Colonic mucosa (tissue), 4 donors: ENCODE results near the gene RNF103. TPM values are rescaled to one million over a fixed set of nuclear protein-coding genes. Genes with fewer than 3 reads are reported as not detected.
"Not testable (repeated sequence)": the region's sequence is repeated elsewhere in the genome, so short reads cannot be mapped to it uniquely, and the experiment has no call there.

Experiments used
- DNase-seq: peaks from one replicate; pipeline ENCODE4 v3.0.0-alpha.2; 2020
- H3K27ac ChIP-seq: fragments of 200-600 bp; one replicate; pipeline ENCODE4 v1.8.0; 2021
- H3K27me3 ChIP-seq: fragments of 200-600 bp; one replicate; pipeline ENCODE4 v1.8.0; 2021
- H3K36me3 ChIP-seq: fragments of 200-600 bp; one replicate; pipeline ENCODE4 v1.8.0; 2021
- H3K4me1 ChIP-seq: fragments of 200-600 bp; one replicate; pipeline ENCODE4 v1.8.0; 2021; ENCODE audit warnings: mild to moderate bottlenecking
- H3K4me3 ChIP-seq: fragments of 200-600 bp; one replicate; pipeline ENCODE4 v1.8.0; 2021
- H3K9ac ChIP-seq, 2 donors: one replicate each; pipeline ENCODE4 v1.7.0; 2013; ENCODE audit warnings: control low read depth in 2 of 2, low read depth in 2 of 2, low read length in 2 of 2
- H3K9me3 ChIP-seq: fragments of 200-600 bp; one replicate; pipeline ENCODE4 v1.8.0; 2021
- CTCF ChIP-seq: fragments of 200-600 bp; IDR thresholded peaks from one replicate; pipeline ENCODE4 v1.8.0; 2022; ENCODE audit warnings: antibody characterized with exemption, mild to moderate bottlenecking
- intact Hi-C: fragments of 100-400 bp; cut with DNase I; formaldehyde crosslinking; loops from one replicate; pipeline ENCODE4 v1.14.1; 2022
- total RNA-seq, 2 donors: library from RNA; stranded (reverse); fragmentation: NEBNext Ultra II Directional in 1 of 2; extraction: Animal tissue kit (Norgen Biotek cat#: 25700) in 1 of 2; gene quantifications; one replicate each; pipeline ENCODE4 v1.2.1, GENCODE V29; 2021
- donor health status: healthy.
- donor health status: DM: no; HTN: no; CAD: no.
- donor health status: DM: no; HTN: no; CAD: no.

The RNF103 gene, protein sequence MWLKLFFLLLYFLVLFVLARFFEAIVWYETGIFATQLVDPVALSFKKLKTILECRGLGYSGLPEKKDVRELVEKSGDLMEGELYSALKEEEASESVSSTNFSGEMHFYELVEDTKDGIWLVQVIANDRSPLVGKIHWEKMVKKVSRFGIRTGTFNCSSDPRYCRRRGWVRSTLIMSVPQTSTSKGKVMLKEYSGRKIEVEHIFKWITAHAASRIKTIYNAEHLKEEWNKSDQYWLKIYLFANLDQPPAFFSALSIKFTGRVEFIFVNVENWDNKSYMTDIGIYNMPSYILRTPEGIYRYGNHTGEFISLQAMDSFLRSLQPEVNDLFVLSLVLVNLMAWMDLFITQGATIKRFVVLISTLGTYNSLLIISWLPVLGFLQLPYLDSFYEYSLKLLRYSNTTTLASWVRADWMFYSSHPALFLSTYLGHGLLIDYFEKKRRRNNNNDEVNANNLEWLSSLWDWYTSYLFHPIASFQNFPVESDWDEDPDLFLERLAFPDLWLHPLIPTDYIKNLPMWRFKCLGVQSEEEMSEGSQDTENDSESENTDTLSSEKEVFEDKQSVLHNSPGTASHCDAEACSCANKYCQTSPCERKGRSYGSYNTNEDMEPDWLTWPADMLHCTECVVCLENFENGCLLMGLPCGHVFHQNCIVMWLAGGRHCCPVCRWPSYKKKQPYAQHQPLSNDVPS
- 10 to 100 TPM; 41.0 to 58.7 TPM for total RNA-seq

- H3K27ac ChIP-seq: peak within 1 kb of the TSS; percentile 98
- no peak for TF ChIP-seq CTCF
- H3K9ac ChIP-seq: peak within 1 kb of the TSS; percentile 98
- DNase-seq: peak; percentile 98
- intact Hi-C loops: no loop called here
- H3K27me3 ChIP-seq: no peaks in the 10 kb centered on the region
- H3K9me3 ChIP-seq: no peaks in the 10 kb centered on the region
- H3K36me3 ChIP-seq: no peaks in the 10 kb centered on the region
- H3K4me1 ChIP-seq: peaks cover 9% of the 10 kb centered on the region
- peak within 1 kb of the TSS; percentile 63 for H3K4me3 ChIP-seq
These were observed at the start of gene RNF103 for GRCh38 chr2:86623494-86624266. Gene RNF103 (minus strand): TSS chr2:86623865. CDS start chr2:86622886, 979 bp downstream.

DNA sequence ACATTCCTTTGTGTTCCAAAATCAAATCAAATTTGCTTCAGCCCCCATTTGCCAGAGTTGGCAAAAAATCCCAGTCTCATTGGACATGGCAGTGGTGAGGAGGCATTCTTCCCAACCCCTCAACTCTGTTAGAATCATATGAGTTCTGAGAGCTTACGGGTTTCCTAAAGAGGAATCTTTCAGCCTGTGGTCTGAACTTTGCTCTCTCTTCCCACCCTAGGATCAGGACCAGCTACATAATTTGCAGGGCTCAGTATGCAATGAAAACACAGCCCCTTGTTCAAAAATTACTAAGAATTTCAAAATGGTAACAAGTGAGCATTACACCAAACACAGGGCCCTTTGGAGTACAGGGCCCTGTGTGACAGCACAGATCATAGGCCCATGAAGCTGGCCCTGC lies 49.3 kb upstream of the RNF103 start:
- no peaks in the 10 kb centered on the region for H3K9me3 ChIP-seq
- intact Hi-C loops: loop anchor here (10.0 kb wide), 1 partner anchor 58 kb away; no protein-coding TSS in a partner anchor
- no peaks in the 10 kb centered on the region for H3K36me3 ChIP-seq
- DNase-seq: no peak
- no peak overlapping the region for H3K9ac ChIP-seq
- TF ChIP-seq CTCF: no peak
- H3K4me1 ChIP-seq: peaks cover 7% of the 10 kb centered on the region
- no peak overlapping the region for H3K27ac ChIP-seq
- H3K4me3 ChIP-seq: no peak overlapping the region
- H3K27me3 ChIP-seq: no peaks in the 10 kb centered on the region

- no peak overlapping the region for H3K4me3 ChIP-seq
- H3K36me3 ChIP-seq: no peaks in the 10 kb centered on the region
- intact Hi-C loops: loop anchor here (10.0 kb wide), 1 partner anchor 57 kb away; no protein-coding TSS in a partner anchor
- H3K27ac ChIP-seq: no peak overlapping the region
- no peaks in the 10 kb centered on the region for H3K27me3 ChIP-seq
- no peak overlapping the region for H3K9ac ChIP-seq
- no peak for DNase-seq
- peaks cover 7% of the 10 kb centered on the region for H3K4me1 ChIP-seq
- TF ChIP-seq CTCF: no peak
- H3K9me3 ChIP-seq: no peaks in the 10 kb centered on the region
These were observed 48.4 kb upstream of the RNF103 start for GRCh38 chr2:86672027-86672545.

DNA sequence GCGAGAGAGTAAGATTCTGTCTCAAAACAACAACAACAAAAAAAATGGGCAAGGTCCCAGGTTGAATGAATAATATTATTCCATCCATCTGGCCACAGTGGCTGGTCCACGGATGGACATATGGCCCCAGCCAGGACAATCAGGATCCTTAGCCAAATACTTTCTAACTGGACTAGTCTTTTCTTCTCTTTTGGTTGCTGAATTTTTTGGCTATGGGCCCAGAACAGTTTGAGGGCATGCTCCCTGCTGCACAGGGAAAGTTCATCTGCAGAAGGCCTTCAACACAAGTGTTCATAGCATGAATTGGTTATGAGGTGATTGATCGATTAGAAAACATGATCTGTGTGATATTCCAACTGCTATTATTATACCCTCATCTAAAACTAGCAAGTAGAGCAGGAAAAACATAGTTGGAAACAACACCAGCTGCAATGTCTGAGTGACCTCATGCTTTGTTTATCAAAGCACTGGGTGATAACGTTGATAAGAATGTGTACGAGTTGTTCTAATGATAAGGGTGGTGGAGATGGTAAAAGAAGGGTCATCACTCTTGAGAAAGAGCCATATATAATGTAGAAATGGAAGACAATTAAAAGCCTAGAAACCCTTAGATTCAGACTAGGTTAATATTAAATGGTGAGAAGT lies 47.8 kb upstream of the RNF103 start:
- Histone ChIP-seq H3K9me3 (no peaks in the 10 kb centered on the region), H3K36me3 (no peaks in the 10 kb centered on the region), H3K27me3 (no peaks in the 10 kb centered on the region), H3K4me1 (peaks cover 7% of the 10 kb centered on the region), H3K9ac (peak overlapping the region in 1 of 2 donors; percentile 4), H3K4me3 (no peak overlapping the region), H3K27ac (no peak overlapping the region)
- no peak for TF ChIP-seq CTCF
- DNase-seq: no peak
- intact Hi-C loops: loop anchor here (10.0 kb wide), 1 partner anchor 57 kb away; no protein-coding TSS in a partner anchor

GRCh38 chr2:86669323-86669722 lies 45.7 kb upstream of the RNF103 start:
- DNase-seq, H3K9ac ChIP-seq, intact Hi-C loops, H3K9me3 ChIP-seq, H3K4me3 ChIP-seq, H3K27ac ChIP-seq, H3K36me3 ChIP-seq, H3K4me1 ChIP-seq, H3K27me3 ChIP-seq: not testable (repeated sequence)
